ENCODE measurements around the gene PLCD1. TPM values are rescaled to one million over a fixed set of nuclear protein-coding genes. Genes with fewer than 3 reads are reported as not detected.

PLCD1 gene
- total and polyA plus RNA-seq, 2 experiments from 2014 or later = 16.0 to 24.4 TPM

DNA sequence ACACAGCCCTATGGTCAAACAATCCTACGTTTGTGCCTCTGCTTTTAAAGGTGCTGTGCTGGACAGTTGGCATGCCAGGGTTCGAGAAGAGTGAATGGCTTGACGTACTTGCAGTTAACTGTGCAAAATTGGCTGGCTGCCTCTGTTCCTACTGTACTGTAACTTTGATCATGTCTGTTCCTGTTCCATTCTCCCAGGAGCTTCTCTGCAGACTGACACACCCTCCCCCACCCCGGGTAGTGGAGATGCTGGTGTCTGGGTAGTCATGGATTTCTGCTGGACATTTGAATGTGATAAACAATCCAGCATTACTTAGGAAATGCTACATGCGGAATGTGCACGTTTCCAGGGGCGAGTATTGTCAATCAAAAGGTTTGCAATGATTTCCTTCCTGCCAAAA is 45.4 kb downstream of the PLCD1 start:
- no peak overlapping the region for H3K4me3 Mint-ChIP-seq
- no peak for DNase-seq (ENCODE audit: low spot score)
- H3K4me3 ChIP-seq = no peak overlapping the region
- H3K36me3 ChIP-seq (ENCODE audit: insufficient read depth) = no peaks in the 10 kb centered on the region
- no peaks in the 10 kb centered on the region for H3F3A ChIP-seq (replicated peaks; ENCODE audit: low read depth)
- ATAC-seq = no peak
- H3K9me3 Mint-ChIP-seq = no peaks in the 10 kb centered on the region
- no peaks in the 10 kb centered on the region for H3K79me2 ChIP-seq (replicated peaks; ENCODE audit: insufficient read depth)
- no peak overlapping the region for H3K27ac ChIP-seq (ENCODE audit: low read depth)
- no peak for TF ChIP-seq EZH2phosphoT487 (IDR thresholded peaks at IDR 0.05; ENCODE audit: unreplicated experiment)
- TF ChIP-seq REST (IDR thresholded peaks at IDR 0.05; ENCODE audit: unreplicated experiment) = no peak
- TF ChIP-seq ZNF331 (CRISPR knock-in tag; IDR thresholded peaks at IDR 0.05; ENCODE audit: low read depth) = no peak
- TF ChIP-seq POLR2AphosphoS5 (IDR thresholded peaks at IDR 0.05; ENCODE audit: low read depth) = no peak
- TF ChIP-seq, protein P1, sequence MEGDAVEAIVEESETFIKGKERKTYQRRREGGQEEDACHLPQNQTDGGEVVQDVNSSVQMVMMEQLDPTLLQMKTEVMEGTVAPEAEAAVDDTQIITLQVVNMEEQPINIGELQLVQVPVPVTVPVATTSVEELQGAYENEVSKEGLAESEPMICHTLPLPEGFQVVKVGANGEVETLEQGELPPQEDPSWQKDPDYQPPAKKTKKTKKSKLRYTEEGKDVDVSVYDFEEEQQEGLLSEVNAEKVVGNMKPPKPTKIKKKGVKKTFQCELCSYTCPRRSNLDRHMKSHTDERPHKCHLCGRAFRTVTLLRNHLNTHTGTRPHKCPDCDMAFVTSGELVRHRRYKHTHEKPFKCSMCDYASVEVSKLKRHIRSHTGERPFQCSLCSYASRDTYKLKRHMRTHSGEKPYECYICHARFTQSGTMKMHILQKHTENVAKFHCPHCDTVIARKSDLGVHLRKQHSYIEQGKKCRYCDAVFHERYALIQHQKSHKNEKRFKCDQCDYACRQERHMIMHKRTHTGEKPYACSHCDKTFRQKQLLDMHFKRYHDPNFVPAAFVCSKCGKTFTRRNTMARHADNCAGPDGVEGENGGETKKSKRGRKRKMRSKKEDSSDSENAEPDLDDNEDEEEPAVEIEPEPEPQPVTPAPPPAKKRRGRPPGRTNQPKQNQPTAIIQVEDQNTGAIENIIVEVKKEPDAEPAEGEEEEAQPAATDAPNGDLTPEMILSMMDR (conservative IDR thresholded peaks at IDR 0.05; ENCODE audit: low read depth in 2 of 2) = no peak
- TF ChIP-seq, protein P2, sequence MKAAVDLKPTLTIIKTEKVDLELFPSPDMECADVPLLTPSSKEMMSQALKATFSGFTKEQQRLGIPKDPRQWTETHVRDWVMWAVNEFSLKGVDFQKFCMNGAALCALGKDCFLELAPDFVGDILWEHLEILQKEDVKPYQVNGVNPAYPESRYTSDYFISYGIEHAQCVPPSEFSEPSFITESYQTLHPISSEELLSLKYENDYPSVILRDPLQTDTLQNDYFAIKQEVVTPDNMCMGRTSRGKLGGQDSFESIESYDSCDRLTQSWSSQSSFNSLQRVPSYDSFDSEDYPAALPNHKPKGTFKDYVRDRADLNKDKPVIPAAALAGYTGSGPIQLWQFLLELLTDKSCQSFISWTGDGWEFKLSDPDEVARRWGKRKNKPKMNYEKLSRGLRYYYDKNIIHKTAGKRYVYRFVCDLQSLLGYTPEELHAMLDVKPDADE (IDR thresholded peaks at IDR 0.05) = no peak
- TF ChIP-seq ZNF114 (CRISPR knock-in tag; IDR thresholded peaks at IDR 0.05) = no peak
- H3K27me3 Mint-ChIP-seq (ENCODE audit: insufficient read depth, low read depth, poor library complexity) = peaks cover 10% of the 10 kb centered on the region
- H3K4me1 Mint-ChIP-seq = peaks cover 9% of the 10 kb centered on the region
- H2AFZ ChIP-seq = no peak overlapping the region
- no peaks in the 10 kb centered on the region for H3K4me1 ChIP-seq (ENCODE audit: insufficient read depth)
- H4K20me1 ChIP-seq (replicated peaks; ENCODE audit: insufficient read depth) = no peaks in the 10 kb centered on the region
- no peaks in the 10 kb centered on the region for H3K36me3 Mint-ChIP-seq (ENCODE audit: low read depth)
- H3K9me2 ChIP-seq (ENCODE audit: insufficient read depth) = no peaks in the 10 kb centered on the region
- no peaks in the 10 kb centered on the region for H3K27me3 ChIP-seq (ENCODE audit: insufficient read depth)
- no peak overlapping the region for H3K27ac Mint-ChIP-seq
- H3K4me2 ChIP-seq = no peak overlapping the region

- peaks cover 9% of the 10 kb centered on the region for H3K4me1 Mint-ChIP-seq
- no peaks in the 10 kb centered on the region for H3K36me3 ChIP-seq (ENCODE audit: insufficient read depth)
- H3K27me3 Mint-ChIP-seq (ENCODE audit: insufficient read depth, low read depth, poor library complexity) = peaks cover 8% of the 10 kb centered on the region
- no peaks in the 10 kb centered on the region for H3F3A ChIP-seq (replicated peaks; ENCODE audit: low read depth)
- 0 out of 3 replicates have a peak, but pooled peaks cover under 1% of the 10 kb centered on the region for H3K36me3 Mint-ChIP-seq (ENCODE audit: low read depth)
- H4K20me1 ChIP-seq (replicated peaks; ENCODE audit: insufficient read depth) = no peaks in the 10 kb centered on the region
- DNase-seq (ENCODE audit: low spot score) (no peak), ATAC-seq (no peak)
- no peak overlapping the region for H2AFZ ChIP-seq
- no peaks in the 10 kb centered on the region for H3K79me2 ChIP-seq (replicated peaks; ENCODE audit: insufficient read depth)
- no peaks in the 10 kb centered on the region for H3K9me2 ChIP-seq (ENCODE audit: insufficient read depth)
- H3K4me3 ChIP-seq = no peak overlapping the region
- H3K4me1 ChIP-seq (ENCODE audit: insufficient read depth) = no peaks in the 10 kb centered on the region
- no peak for TF ChIP-seq EZH2phosphoT487 (IDR thresholded peaks at IDR 0.05; ENCODE audit: unreplicated experiment)
- no peak overlapping the region for H3K4me2 ChIP-seq
- H3K27ac Mint-ChIP-seq = peak overlapping the region; percentile 57; the same call in 1 of the 2 replicates
- H3K9me3 Mint-ChIP-seq = no peaks in the 10 kb centered on the region
- H3K27me3 ChIP-seq (ENCODE audit: insufficient read depth) = no peaks in the 10 kb centered on the region
- H3K27ac ChIP-seq (ENCODE audit: low read depth) = 0 out of 2 replicates have a peak overlapping the region, but pooled peaks have one; percentile 45
- no peak overlapping the region for H3K4me3 Mint-ChIP-seq
Measured at GRCh38 chr3:37982331-37982730, 47.1 kb downstream of the PLCD1 start.
